Measurements from ENCODE around the gene PCDH18. TPM values are rescaled to one million over a fixed set of nuclear protein-coding genes. Genes with fewer than 3 reads are reported as not detected.
"Not testable (repeated sequence)": the region's sequence is repeated elsewhere in the genome, so short reads cannot be mapped to it uniquely, and the experiment has no call there.

Gene PCDH18
- polyA plus RNA-seq, 3 donors: not detected

DNA sequence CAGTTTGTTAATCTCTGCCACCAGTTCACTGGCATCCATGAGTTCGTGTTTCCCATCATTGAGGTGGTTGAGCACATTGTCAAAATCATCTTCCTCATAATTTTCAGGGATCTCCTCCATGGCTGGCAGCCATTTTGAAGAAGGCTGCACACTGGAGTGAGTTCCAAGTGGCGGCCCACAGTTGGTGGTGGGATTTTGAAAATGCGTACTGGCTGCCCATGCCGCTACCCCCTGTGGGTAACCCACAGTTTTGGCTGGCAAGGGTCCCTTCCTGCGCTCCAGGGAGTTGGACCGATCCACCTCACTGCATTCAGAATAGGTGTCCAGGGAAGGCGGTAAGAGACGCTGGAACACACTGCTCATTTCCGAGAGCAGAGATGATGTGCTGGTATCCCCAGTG, 11.2 kb downstream of the PCDH18 start:
- no peaks in the 10 kb centered on the region for H3K27me3 Mint-ChIP-seq (ENCODE audit: low read depth in 3 of 3)
- Histone ChIP-seq H3K79me2 (ENCODE audit: insufficient read depth, low read length) (no peaks in the 10 kb centered on the region), H3K9ac (ENCODE audit: insufficient read depth, low read length, poor library complexity, severe bottlenecking) (no peak overlapping the region), H3K4me2 (replicated peaks; ENCODE audit: extremely low read depth, low read length, poor library complexity, severe bottlenecking) (no peak overlapping the region), H3K4me1 (ENCODE audit: control insufficient read depth in 1 of 2, insufficient read depth in 2 of 2, low read length in 2 of 2) (no peaks in the 10 kb centered on the region), H3K27ac (ENCODE audit: low read depth in 1 of 2, low read length in 2 of 2) (no peak overlapping the region), H4K20me1 (ENCODE audit: insufficient read depth, low read length) (no peaks in the 10 kb centered on the region), H2AFZ (ENCODE audit: insufficient read depth, low read depth, low read length, poor library complexity, severe bottlenecking) (no peak overlapping the region), H3K27me3 (ENCODE audit: control insufficient read depth in 2 of 2, insufficient read depth in 2 of 2, low read length in 2 of 2) (no peaks in the 10 kb centered on the region), H3K4me3 (replicated peaks in 1 of 3; ENCODE audit: low read depth in 2 of 3, low read length in 3 of 3) (no peak overlapping the region), H3K9me3 (replicated peaks in 1 of 2; ENCODE audit: control insufficient read depth in 1 of 2, insufficient read depth in 1 of 2, low read length in 2 of 2) (peaks cover 0 to 4% of the 10 kb centered on the region in 2 donors), H3K36me3 (replicated peaks in 1 of 2; ENCODE audit: control insufficient read depth in 1 of 2, insufficient read depth in 2 of 2, low read length in 2 of 2) (no peaks in the 10 kb centered on the region)
- TF ChIP-seq, protein P1, sequence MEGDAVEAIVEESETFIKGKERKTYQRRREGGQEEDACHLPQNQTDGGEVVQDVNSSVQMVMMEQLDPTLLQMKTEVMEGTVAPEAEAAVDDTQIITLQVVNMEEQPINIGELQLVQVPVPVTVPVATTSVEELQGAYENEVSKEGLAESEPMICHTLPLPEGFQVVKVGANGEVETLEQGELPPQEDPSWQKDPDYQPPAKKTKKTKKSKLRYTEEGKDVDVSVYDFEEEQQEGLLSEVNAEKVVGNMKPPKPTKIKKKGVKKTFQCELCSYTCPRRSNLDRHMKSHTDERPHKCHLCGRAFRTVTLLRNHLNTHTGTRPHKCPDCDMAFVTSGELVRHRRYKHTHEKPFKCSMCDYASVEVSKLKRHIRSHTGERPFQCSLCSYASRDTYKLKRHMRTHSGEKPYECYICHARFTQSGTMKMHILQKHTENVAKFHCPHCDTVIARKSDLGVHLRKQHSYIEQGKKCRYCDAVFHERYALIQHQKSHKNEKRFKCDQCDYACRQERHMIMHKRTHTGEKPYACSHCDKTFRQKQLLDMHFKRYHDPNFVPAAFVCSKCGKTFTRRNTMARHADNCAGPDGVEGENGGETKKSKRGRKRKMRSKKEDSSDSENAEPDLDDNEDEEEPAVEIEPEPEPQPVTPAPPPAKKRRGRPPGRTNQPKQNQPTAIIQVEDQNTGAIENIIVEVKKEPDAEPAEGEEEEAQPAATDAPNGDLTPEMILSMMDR (IDR thresholded peaks at IDR 0.05): no peak
- H3K4me1 Mint-ChIP-seq: no peaks in the 10 kb centered on the region
- no peak overlapping the region for H3K4me3 Mint-ChIP-seq
- H3K27ac Mint-ChIP-seq: no peak overlapping the region
- intact Hi-C loops (cut with micrococcal nuclease): no loop called here
- DNase-seq: no peak
- no peaks in the 10 kb centered on the region for H3K36me3 Mint-ChIP-seq
- WGBS (ENCODE audit: insufficient coverage): 88% methylated on average over 8 of the region's 9 CpGs
- peaks cover 0 to 5% (median 0%) of the 10 kb centered on the region in 7 donors for H3K9me3 Mint-ChIP-seq

DNA sequence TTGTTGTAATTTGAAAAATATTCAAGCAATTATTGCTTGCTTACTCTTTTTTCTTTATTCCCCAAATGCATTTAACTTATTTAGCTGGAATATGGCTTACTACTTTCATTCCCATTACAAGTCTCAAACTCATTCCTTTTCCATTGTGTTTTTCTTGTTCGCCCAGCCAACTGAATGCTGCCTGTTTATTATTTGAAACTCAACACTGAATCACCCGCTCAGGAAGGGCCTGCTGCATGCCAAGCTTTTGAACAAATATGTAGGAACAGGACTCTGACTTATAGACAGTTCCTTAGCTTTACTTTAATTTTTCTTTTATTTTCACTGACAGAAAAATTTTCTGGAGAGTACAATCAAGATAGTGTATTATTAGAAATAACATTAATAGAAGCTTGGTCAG, 12.9 kb downstream of the PCDH18 start:
- Histone ChIP-seq H2AFZ (ENCODE audit: insufficient read depth, low read depth, low read length, poor library complexity, severe bottlenecking) (no peak overlapping the region), H3K27ac (ENCODE audit: low read depth in 1 of 2, low read length in 2 of 2) (no peak overlapping the region), H3K4me3 (replicated peaks in 1 of 3; ENCODE audit: low read depth in 2 of 3, low read length in 3 of 3) (no peak overlapping the region), H3K9ac (ENCODE audit: insufficient read depth, low read length, poor library complexity, severe bottlenecking) (no peak overlapping the region), H3K36me3 (replicated peaks in 1 of 2; ENCODE audit: control insufficient read depth in 1 of 2, insufficient read depth in 2 of 2, low read length in 2 of 2) (no peaks in the 10 kb centered on the region), H3K27me3 (ENCODE audit: control insufficient read depth in 2 of 2, insufficient read depth in 2 of 2, low read length in 2 of 2) (no peaks in the 10 kb centered on the region), H4K20me1 (ENCODE audit: insufficient read depth, low read length) (no peaks in the 10 kb centered on the region), H3K79me2 (ENCODE audit: insufficient read depth, low read length) (no peaks in the 10 kb centered on the region), H3K4me2 (replicated peaks; ENCODE audit: extremely low read depth, low read length, poor library complexity, severe bottlenecking) (no peak overlapping the region), H3K9me3 (replicated peaks in 1 of 2; ENCODE audit: control insufficient read depth in 1 of 2, insufficient read depth in 1 of 2, low read length in 2 of 2) (peaks cover 0 to 4% of the 10 kb centered on the region in 2 donors), H3K4me1 (ENCODE audit: control insufficient read depth in 1 of 2, insufficient read depth in 2 of 2, low read length in 2 of 2) (no peaks in the 10 kb centered on the region)
- DNase-seq: no peak
- intact Hi-C loops (cut with micrococcal nuclease): no loop called here
- TF ChIP-seq, protein P1 (IDR thresholded peaks at IDR 0.05): no peak
- Mint-ChIP-seq H3K36me3 (no peaks in the 10 kb centered on the region), H3K4me1 (no peaks in the 10 kb centered on the region), H3K9me3 (peaks cover 0 to 5% (median 0%) of the 10 kb centered on the region in 7 donors), H3K4me3 (no peak overlapping the region), H3K27me3 (ENCODE audit: low read depth in 3 of 3) (no peaks in the 10 kb centered on the region), H3K27ac (no peak overlapping the region)
- 100% methylated on average over 1 of the region's 2 CpGs for WGBS (ENCODE audit: insufficient coverage)

DNA sequence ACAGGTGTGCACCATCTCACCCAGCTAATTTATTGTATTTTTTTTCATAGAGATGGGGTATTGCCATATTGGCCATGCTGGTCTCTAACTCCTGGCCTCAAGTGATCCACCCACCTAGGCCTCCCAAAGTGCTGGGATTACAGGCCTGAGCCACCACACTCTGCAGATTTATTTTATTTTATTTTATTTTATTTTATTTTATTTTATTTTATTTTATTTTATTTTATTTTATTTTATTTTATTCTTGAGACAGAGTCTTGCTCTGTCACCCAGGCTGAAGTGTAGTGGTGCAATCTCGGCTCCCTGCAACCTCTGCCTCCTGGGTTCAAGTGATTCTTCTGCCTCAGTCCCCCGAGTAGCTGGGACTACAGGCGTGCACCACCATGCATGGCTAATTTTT, 15.0 kb downstream of the PCDH18 start:
- H3K27ac Mint-ChIP-seq; H2AFZ ChIP-seq (ENCODE audit: insufficient read depth, low read depth, low read length, poor library complexity, severe bottlenecking); H3K27me3 ChIP-seq (ENCODE audit: control insufficient read depth in 2 of 2, insufficient read depth in 2 of 2, low read length in 2 of 2); H3K9me3 Mint-ChIP-seq; intact Hi-C loops (cut with micrococcal nuclease); H4K20me1 ChIP-seq (ENCODE audit: insufficient read depth, low read length); H3K4me3 Mint-ChIP-seq; DNase-seq; H3K79me2 ChIP-seq (ENCODE audit: insufficient read depth, low read length); H3K4me2 ChIP-seq (replicated peaks; ENCODE audit: extremely low read depth, low read length, poor library complexity, severe bottlenecking); H3K4me3 ChIP-seq (replicated peaks in 1 of 3; ENCODE audit: low read depth in 2 of 3, low read length in 3 of 3); H3K9me3 ChIP-seq (replicated peaks in 1 of 2; ENCODE audit: control insufficient read depth in 1 of 2, insufficient read depth in 1 of 2, low read length in 2 of 2); H3K27ac ChIP-seq (ENCODE audit: low read depth in 1 of 2, low read length in 2 of 2); H3K36me3 ChIP-seq (replicated peaks in 1 of 2; ENCODE audit: control insufficient read depth in 1 of 2, insufficient read depth in 2 of 2, low read length in 2 of 2); H3K4me1 Mint-ChIP-seq; H3K36me3 Mint-ChIP-seq; H3K9ac ChIP-seq (ENCODE audit: insufficient read depth, low read length, poor library complexity, severe bottlenecking); H3K4me1 ChIP-seq (ENCODE audit: control insufficient read depth in 1 of 2, insufficient read depth in 2 of 2, low read length in 2 of 2); H3K27me3 Mint-ChIP-seq (ENCODE audit: low read depth in 3 of 3): not testable (repeated sequence)
- no CpG with 5 or more reads among the region's 3 CpGs for WGBS (ENCODE audit: insufficient coverage)
